ENCODE data around the gene CHRM4. TPM values are rescaled to one million over a fixed set of nuclear protein-coding genes. Genes with fewer than 3 reads are reported as not detected.

The CHRM4 gene
- total RNA-seq, 1 donor from 2014 or later: 0.27 TPM

GRCh38 chr11:46367244-46367915, 24.2 kb downstream of the CHRM4 start:
- Histone ChIP-seq H3K79me2 (ENCODE audit: insufficient read depth, low read length) (peaks cover 19% of the 10 kb centered on the region), H4K20me1 (ENCODE audit: insufficient read depth, low read length) (peaks cover 53% of the 10 kb centered on the region), H3K4me3 (ENCODE audit: insufficient read depth, low read depth, low read length) (no peak overlapping the region), H3K9me3 (ENCODE audit: insufficient read depth, low read depth, low read length) (no peaks in the 10 kb centered on the region), H3K27ac (ENCODE audit: low read depth, low read length) (no peak overlapping the region), H3K9ac (ENCODE audit: low read length) (no peak overlapping the region), H3K36me3 (ENCODE audit: insufficient read depth, low read length) (no peaks in the 10 kb centered on the region), H3K4me2 (ENCODE audit: low read length) (no peak overlapping the region), H2AFZ (ENCODE audit: low read depth, low read length) (no peak overlapping the region), H3K4me1 (ENCODE audit: insufficient read depth, low read length) (peaks cover 24% of the 10 kb centered on the region), H3K27me3 (ENCODE audit: insufficient read depth, low read length) (no peaks in the 10 kb centered on the region)
- no peaks in the 10 kb centered on the region for H3K9me3 Mint-ChIP-seq (ENCODE audit: unreplicated experiment)
- no peaks in the 10 kb centered on the region for H3K27me3 Mint-ChIP-seq (ENCODE audit: low read depth, unreplicated experiment)
- H3K4me1 Mint-ChIP-seq (ENCODE audit: low read depth, unreplicated experiment): peaks cover 12% of the 10 kb centered on the region
- TF ChIP-seq EZH2 (IDR thresholded peaks at IDR 0.05; ENCODE audit: insufficient read depth, low read length): no peak
- TF ChIP-seq CTCF (IDR thresholded peaks at IDR 0.05; ENCODE audit: insufficient read depth, low read depth, low read length): peak; percentile 57
- peaks cover 9% of the 10 kb centered on the region for H3K36me3 Mint-ChIP-seq (ENCODE audit: low read depth, unreplicated experiment)
- no peak for DNase-seq (ENCODE audit: low read depth)
- FAIRE-seq: no peak
- no peak overlapping the region for H3K4me3 Mint-ChIP-seq (ENCODE audit: unreplicated experiment)
- no peak overlapping the region for H3K27ac Mint-ChIP-seq (ENCODE audit: unreplicated experiment)

GRCh38 chr11:46366661-46367161, 24.9 kb downstream of the CHRM4 start:
- no peak overlapping the region for H3K27ac Mint-ChIP-seq (ENCODE audit: unreplicated experiment)
- Histone ChIP-seq H3K4me3 (ENCODE audit: insufficient read depth, low read depth, low read length) (no peak overlapping the region), H3K9ac (ENCODE audit: low read length) (no peak overlapping the region), H3K27me3 (ENCODE audit: insufficient read depth, low read length) (no peaks in the 10 kb centered on the region), H3K27ac (ENCODE audit: low read depth, low read length) (no peak overlapping the region), H3K79me2 (ENCODE audit: insufficient read depth, low read length) (peaks cover 26% of the 10 kb centered on the region), H3K36me3 (ENCODE audit: insufficient read depth, low read length) (no peaks in the 10 kb centered on the region), H3K4me1 (ENCODE audit: insufficient read depth, low read length) (peaks cover 30% of the 10 kb centered on the region), H3K9me3 (ENCODE audit: insufficient read depth, low read depth, low read length) (no peaks in the 10 kb centered on the region), H2AFZ (ENCODE audit: low read depth, low read length) (no peak overlapping the region), H3K4me2 (ENCODE audit: low read length) (no peak overlapping the region), H4K20me1 (ENCODE audit: insufficient read depth, low read length) (peaks cover 55% of the 10 kb centered on the region)
- H3K36me3 Mint-ChIP-seq (ENCODE audit: low read depth, unreplicated experiment): peaks cover 7% of the 10 kb centered on the region
- no peak for DNase-seq (ENCODE audit: low read depth)
- FAIRE-seq: no peak
- no peak overlapping the region for H3K4me3 Mint-ChIP-seq (ENCODE audit: unreplicated experiment)
- TF ChIP-seq CTCF (IDR thresholded peaks at IDR 0.05; ENCODE audit: insufficient read depth, low read depth, low read length) (no peak), EZH2 (IDR thresholded peaks at IDR 0.05; ENCODE audit: insufficient read depth, low read length) (no peak)
- H3K9me3 Mint-ChIP-seq (ENCODE audit: unreplicated experiment): no peaks in the 10 kb centered on the region
- peaks cover 14% of the 10 kb centered on the region for H3K4me1 Mint-ChIP-seq (ENCODE audit: low read depth, unreplicated experiment)
- no peaks in the 10 kb centered on the region for H3K27me3 Mint-ChIP-seq (ENCODE audit: low read depth, unreplicated experiment)

DNA sequence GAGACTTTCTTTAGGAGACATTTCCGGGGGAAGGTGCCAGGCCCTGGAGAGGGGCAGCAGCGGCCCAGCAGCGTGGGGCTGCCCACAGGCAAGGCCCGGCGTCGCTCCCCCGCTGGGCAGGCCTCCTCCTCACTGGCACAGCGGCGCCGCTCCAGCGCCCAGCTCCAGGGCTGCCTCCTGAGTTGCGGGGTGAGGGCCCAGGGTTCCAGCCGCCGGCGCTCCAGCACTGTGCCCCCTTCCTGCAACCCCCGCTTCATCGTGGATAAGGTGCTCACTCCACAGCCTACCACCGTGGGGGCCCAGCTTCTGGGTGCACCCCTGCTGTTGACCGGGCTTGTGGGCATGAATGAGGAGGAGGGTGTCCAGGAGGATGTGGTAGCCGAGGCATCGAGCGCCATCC, 25.3 kb downstream of the CHRM4 start:
- Mint-ChIP-seq H3K27ac (ENCODE audit: unreplicated experiment) (no peak overlapping the region), H3K27me3 (ENCODE audit: low read depth, unreplicated experiment) (no peaks in the 10 kb centered on the region), H3K4me3 (ENCODE audit: unreplicated experiment) (no peak overlapping the region), H3K9me3 (ENCODE audit: unreplicated experiment) (no peaks in the 10 kb centered on the region), H3K4me1 (ENCODE audit: low read depth, unreplicated experiment) (peaks cover 15% of the 10 kb centered on the region), H3K36me3 (ENCODE audit: low read depth, unreplicated experiment) (peaks cover 7% of the 10 kb centered on the region)
- H3K79me2 ChIP-seq (ENCODE audit: insufficient read depth, low read length): peaks cover 29% of the 10 kb centered on the region
- H3K27ac ChIP-seq (ENCODE audit: low read depth, low read length): no peak overlapping the region
- H2AFZ ChIP-seq (ENCODE audit: low read depth, low read length): no peak overlapping the region
- FAIRE-seq (no peak), DNase-seq (ENCODE audit: low read depth) (no peak)
- TF ChIP-seq EZH2 (IDR thresholded peaks at IDR 0.05; ENCODE audit: insufficient read depth, low read length): no peak
- no peak for TF ChIP-seq CTCF (IDR thresholded peaks at IDR 0.05; ENCODE audit: insufficient read depth, low read depth, low read length)
- H3K9me3 ChIP-seq (ENCODE audit: insufficient read depth, low read depth, low read length): no peaks in the 10 kb centered on the region
- no peaks in the 10 kb centered on the region for H3K27me3 ChIP-seq (ENCODE audit: insufficient read depth, low read length)
- no peak overlapping the region for H3K4me3 ChIP-seq (ENCODE audit: insufficient read depth, low read depth, low read length)
- H3K36me3 ChIP-seq (ENCODE audit: insufficient read depth, low read length): no peaks in the 10 kb centered on the region
- H3K4me1 ChIP-seq (ENCODE audit: insufficient read depth, low read length): peaks cover 35% of the 10 kb centered on the region
- H3K9ac ChIP-seq (ENCODE audit: low read length): no peak overlapping the region
- no peak overlapping the region for H3K4me2 ChIP-seq (ENCODE audit: low read length)
- H4K20me1 ChIP-seq (ENCODE audit: insufficient read depth, low read length): peaks cover 59% of the 10 kb centered on the region
